Nephron (organoid): ENCODE measurements around the gene ASTN2.

Source experiments
- H3K27ac Mint-ChIP-seq, 3 experiments: 2 replicates each; pipeline ENCODE4 v1.8.0; 2020; ENCODE audit warnings: mixed read lengths in 3 of 3, mild to moderate bottlenecking in 2 of 3, moderate library complexity in 1 of 3
- H3K27me3 Mint-ChIP-seq: 2 replicates; pipeline ENCODE4 v1.8.0; 2021; ENCODE audit warnings: low read depth, mild to moderate bottlenecking, moderate library complexity, mixed read lengths
- H3K36me3 Mint-ChIP-seq: 2 replicates; pipeline ENCODE4 v1.8.0; 2020; ENCODE audit warnings: low read depth, mixed read lengths
- H3K4me1 Mint-ChIP-seq: 2 replicates; pipeline ENCODE4 v1.8.0; 2020; ENCODE audit warnings: mixed read lengths
- H3K4me3 Mint-ChIP-seq, 3 experiments: 2 replicates each; pipeline ENCODE4 v1.8.0; 2020; ENCODE audit warnings: mild to moderate bottlenecking in 3 of 3, mixed read lengths in 3 of 3, moderate library complexity in 2 of 3
- H3K9me3 Mint-ChIP-seq: 2 replicates; pipeline ENCODE4 v1.8.0; 2020; ENCODE audit warnings: mixed read lengths
- TF ChIP-seq, protein P1 (sequence below), 3 experiments: fragments of 200-600 bp; sonication (generic); IDR thresholded peaks; one replicate each; pipeline ENCODE4 v1.5.0; 2021; ENCODE audit warnings: antibody characterized with exemption in 3 of 3; ENCODE audit not compliant: unreplicated experiment in 3 of 3

ASTN2 gene

DNA sequence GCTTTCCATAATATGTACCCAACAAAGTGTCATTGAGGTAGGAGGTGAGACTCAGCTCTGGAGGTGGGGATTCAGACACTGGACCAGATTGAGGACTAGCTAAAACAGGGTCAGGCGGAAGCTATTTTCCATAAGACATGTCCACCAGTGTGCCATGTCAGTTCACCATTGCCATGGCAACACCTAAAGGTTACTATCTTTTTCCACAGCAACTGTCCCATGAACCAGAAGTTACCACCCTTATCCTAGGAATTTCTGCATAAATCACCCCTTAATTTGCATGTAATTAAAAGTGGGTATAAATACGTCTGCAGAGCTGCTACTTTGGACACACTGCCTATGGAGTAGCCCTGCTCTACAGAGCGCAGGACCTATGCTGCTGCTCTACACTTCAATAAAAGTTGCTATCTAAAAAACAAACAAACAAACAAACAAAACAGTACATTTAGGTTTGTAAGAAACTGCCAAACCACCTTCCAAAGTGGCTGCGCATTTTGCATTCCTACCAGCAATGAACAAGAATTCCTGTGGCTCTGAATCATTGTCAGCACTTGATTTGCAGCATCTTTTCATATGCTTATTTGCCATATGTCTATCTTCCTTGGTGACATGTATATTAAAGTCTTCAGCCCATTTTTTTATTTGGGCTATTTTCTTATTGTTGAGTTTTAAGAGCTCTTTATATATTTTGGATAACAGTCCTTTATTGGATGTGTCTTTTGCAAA is 745.7 kb downstream of the ASTN2 start:
- Mint-ChIP-seq H3K27ac (no peak overlapping the region), H3K36me3 (peaks cover 18% of the 10 kb centered on the region), H3K4me3 (no peak overlapping the region), H3K4me1 (no peaks in the 10 kb centered on the region), H3K27me3 (no peaks in the 10 kb centered on the region), H3K9me3 (peaks cover 17% of the 10 kb centered on the region)
- TF ChIP-seq, protein P1, sequence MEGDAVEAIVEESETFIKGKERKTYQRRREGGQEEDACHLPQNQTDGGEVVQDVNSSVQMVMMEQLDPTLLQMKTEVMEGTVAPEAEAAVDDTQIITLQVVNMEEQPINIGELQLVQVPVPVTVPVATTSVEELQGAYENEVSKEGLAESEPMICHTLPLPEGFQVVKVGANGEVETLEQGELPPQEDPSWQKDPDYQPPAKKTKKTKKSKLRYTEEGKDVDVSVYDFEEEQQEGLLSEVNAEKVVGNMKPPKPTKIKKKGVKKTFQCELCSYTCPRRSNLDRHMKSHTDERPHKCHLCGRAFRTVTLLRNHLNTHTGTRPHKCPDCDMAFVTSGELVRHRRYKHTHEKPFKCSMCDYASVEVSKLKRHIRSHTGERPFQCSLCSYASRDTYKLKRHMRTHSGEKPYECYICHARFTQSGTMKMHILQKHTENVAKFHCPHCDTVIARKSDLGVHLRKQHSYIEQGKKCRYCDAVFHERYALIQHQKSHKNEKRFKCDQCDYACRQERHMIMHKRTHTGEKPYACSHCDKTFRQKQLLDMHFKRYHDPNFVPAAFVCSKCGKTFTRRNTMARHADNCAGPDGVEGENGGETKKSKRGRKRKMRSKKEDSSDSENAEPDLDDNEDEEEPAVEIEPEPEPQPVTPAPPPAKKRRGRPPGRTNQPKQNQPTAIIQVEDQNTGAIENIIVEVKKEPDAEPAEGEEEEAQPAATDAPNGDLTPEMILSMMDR (IDR thresholded peaks at IDR 0.05; ENCODE audit: unreplicated experiment in 3 of 3) = no peak

DNA sequence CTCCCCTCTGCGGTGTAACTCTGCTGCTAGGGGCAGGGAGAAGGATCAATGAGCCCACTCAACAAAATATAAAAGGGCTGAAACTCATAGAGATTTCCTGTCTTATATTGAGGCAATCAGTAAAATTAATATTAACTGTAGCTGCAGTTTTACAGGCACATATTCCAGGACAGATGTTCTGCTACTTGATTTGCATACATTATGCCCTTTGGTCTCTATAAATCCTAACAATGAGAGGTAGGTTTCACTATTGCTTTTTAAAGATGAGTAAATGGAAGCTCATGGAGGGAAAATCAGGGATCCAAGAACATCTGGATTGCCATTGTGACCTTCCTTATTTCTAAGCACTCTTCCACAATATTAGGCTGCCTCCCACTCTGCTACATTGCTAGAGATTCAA is 751.3 kb downstream of the ASTN2 start:
- TF ChIP-seq, protein P1 (IDR thresholded peaks at IDR 0.05; ENCODE audit: unreplicated experiment in 3 of 3) = no peak
- H3K27ac Mint-ChIP-seq = no peak overlapping the region
- no peaks in the 10 kb centered on the region for H3K27me3 Mint-ChIP-seq
- no peaks in the 10 kb centered on the region for H3K36me3 Mint-ChIP-seq
- H3K9me3 Mint-ChIP-seq = peaks cover 1% of the 10 kb centered on the region
- H3K4me1 Mint-ChIP-seq = no peaks in the 10 kb centered on the region
- no peak overlapping the region for H3K4me3 Mint-ChIP-seq

DNA sequence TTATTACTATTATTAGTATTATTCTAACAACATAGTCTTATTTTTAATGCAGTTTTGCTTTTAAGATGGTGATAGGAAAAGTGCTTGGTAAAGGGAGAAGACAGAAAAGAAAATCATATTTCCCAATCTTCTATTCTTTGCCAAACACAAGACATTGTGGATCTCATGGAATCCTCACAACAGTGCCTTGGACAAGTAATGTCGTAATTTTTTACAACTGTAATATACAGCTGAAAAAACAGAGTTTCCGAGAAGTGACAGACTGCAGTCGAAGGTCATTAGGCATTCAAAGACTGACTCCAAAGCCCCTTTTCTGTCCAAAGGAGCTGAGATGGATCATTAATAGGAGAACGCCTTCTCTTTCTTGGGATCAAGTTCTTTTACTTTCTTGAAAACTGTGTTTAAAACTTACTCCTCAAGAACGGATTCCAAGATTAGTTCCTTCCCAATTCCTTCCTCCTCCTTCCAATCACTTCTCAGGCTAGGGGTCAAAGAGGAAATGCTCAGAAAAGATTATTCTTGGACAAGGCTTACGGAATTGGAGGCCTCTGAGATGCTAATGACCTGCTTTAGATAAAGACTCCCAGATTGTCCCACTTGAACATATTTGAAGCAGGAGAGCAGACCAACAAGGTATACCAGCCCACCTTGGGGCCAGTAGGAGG is 752.1 kb downstream of the ASTN2 start:
- TF ChIP-seq, protein P1 (IDR thresholded peaks at IDR 0.05; ENCODE audit: unreplicated experiment in 3 of 3) = no peak
- Mint-ChIP-seq H3K9me3 (no peaks in the 10 kb centered on the region), H3K4me1 (no peaks in the 10 kb centered on the region), H3K27me3 (no peaks in the 10 kb centered on the region), H3K36me3 (no peaks in the 10 kb centered on the region), H3K27ac (peak overlapping the region in 1 of 3 experiments; percentile 73), H3K4me3 (no peak overlapping the region)

DNA sequence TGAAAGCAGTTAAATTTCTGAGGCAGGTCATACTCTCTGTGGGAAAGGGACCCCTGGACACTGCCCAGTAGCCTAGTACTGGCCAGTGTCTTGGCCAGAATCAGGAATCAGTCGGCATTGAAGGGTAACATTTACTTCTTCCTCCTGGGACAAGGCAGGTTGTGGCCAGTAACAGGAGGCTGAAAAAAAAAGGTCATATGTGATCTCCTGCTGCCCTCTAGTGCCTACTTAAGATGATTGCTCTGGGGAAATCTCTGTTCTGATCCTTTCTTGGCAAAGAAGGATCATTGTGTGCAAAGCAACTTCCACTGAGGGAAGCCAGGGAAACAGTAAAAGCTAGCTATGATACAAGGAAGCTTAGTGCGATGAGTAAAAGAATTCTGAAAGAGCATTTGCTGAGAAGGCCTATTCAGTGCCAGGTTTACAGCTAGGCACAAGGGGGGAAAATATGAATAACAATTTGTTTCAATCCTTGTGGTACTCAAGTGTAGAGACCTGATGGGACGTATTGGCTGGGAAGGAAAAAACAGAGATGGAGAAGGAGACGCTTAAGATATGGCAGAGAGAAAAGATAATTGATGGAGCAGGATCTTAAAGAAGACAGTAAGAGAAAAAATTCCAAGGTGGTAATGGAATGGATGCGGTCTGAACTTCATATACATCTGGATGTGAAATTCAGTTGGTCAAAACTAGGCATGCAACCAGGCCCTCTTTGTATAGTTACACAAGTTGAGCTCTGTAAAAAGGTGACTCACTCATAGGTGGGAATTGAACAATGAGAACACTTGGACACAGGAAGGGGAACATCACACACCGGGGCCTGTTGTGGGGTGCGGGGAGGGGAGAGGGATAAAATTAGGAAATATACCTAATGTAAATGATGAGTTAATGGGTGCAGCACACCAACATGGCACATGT is 753.6 kb downstream of the ASTN2 start:
- H3K27me3 Mint-ChIP-seq = no peaks in the 10 kb centered on the region
- H3K4me1 Mint-ChIP-seq = no peaks in the 10 kb centered on the region
- no peak overlapping the region for H3K27ac Mint-ChIP-seq
- H3K36me3 Mint-ChIP-seq = no peaks in the 10 kb centered on the region
- TF ChIP-seq, protein P1 (IDR thresholded peaks at IDR 0.05; ENCODE audit: unreplicated experiment in 3 of 3) = peak; percentile 67 to 78 (median 68)
- no peak overlapping the region for H3K4me3 Mint-ChIP-seq
- H3K9me3 Mint-ChIP-seq = no peaks in the 10 kb centered on the region

DNA sequence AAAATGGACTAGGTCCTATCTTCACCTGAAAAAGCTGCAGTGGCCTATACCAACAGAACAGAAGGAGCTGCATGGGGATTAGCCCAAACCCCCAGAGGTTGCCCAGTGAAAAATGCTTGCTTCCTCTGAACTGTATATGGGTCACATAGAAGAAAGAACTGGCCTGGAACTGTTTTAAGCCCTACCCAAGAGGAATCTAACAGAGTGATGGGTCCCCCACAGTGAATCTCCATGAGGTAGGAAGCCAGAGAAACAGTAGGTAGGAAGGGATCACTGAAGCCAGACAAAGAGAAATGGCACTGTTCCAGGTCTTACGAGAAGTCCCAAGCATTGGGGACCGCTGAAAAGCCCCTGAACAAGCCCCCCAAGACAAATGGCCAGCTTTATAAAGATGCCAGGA is 756.6 kb downstream of the ASTN2 start:
- Mint-ChIP-seq H3K36me3 (no peaks in the 10 kb centered on the region), H3K9me3 (no peaks in the 10 kb centered on the region)

More for the DNA sequence above, 756.6 kb downstream of the ASTN2 start:
- no peak overlapping the region for H3K27ac Mint-ChIP-seq
- TF ChIP-seq, protein P1 (IDR thresholded peaks at IDR 0.05; ENCODE audit: unreplicated experiment in 3 of 3) = no peak
- no peaks in the 10 kb centered on the region for H3K4me1 Mint-ChIP-seq
- no peak overlapping the region for H3K4me3 Mint-ChIP-seq
- no peaks in the 10 kb centered on the region for H3K27me3 Mint-ChIP-seq
